Left lung (tissue), 10 donors: Measurements from ENCODE around the gene ACP3. TPM values are rescaled to one million over a fixed set of nuclear protein-coding genes. Genes with fewer than 3 reads are reported as not detected.

Experiments
- ATAC-seq: fragments of 200-7000 bp; cut with Tn5 transposase; one replicate; pipeline ENCODE4 v1.9.1; 2020; ENCODE audit warnings: moderate library complexity
- DNase-seq, 4 donors: peaks; one replicate each; pipeline ENCODE4 v3.0.0-alpha.2; 2013 to 2020
- H3K27ac ChIP-seq, 2 donors: fragments of 200-600 bp; sonication (generic) in 1 of 2; one replicate each; pipeline versions ENCODE4 v1.5.0 to v1.8.0; 2020 to 2021
- H3K27me3 ChIP-seq, 2 donors: fragments of 200-600 bp; sonication (generic) in 1 of 2; one replicate each; pipeline versions ENCODE4 v1.5.0 to v1.8.0; 2020 to 2021
- H3K36me3 ChIP-seq, 2 donors: fragments of 200-600 bp; sonication (generic) in 1 of 2; one replicate each; pipeline versions ENCODE4 v1.5.0 to v1.8.0; 2020 to 2021
- H3K4me1 ChIP-seq, 2 donors: fragments of 200-600 bp; one replicate each; pipeline ENCODE4 v1.8.0; 2021
- H3K4me3 ChIP-seq, 2 donors: fragments of 200-600 bp; sonication (generic) in 1 of 2; one replicate each; pipeline versions ENCODE4 v1.5.0 to v1.8.0; 2020 to 2021; ENCODE audit warnings: mild to moderate bottlenecking in 1 of 2
- H3K9me3 ChIP-seq, 2 donors: fragments of 200-600 bp; sonication (generic) in 1 of 2; one replicate each; pipeline versions ENCODE4 v1.5.0 to v1.8.0; 2020 to 2021
- CTCF ChIP-seq, 2 donors: fragments of 200-600 bp; sonication (generic) in 1 of 2; IDR thresholded peaks; one replicate each; pipeline versions ENCODE4 v1.5.0 to v1.8.0; 2021; ENCODE audit warnings: antibody characterized with exemption in 2 of 2
- intact Hi-C, 2 donors: fragments of 100-400 bp; cut with DNase I; formaldehyde crosslinking; loops; one replicate each; pipeline versions ENCODE4 v1.11.2 to v1.14.2; 2022
- polyA plus RNA-seq, 6 donors: library from polyadenylated mRNA; unstranded; fragments of 120-200 nt; gene quantifications; one replicate each; pipeline ENCODE4 v1.2.1, GENCODE V29; 2013; ENCODE audit not compliant: insufficient read length in 6 of 6
- total RNA-seq, 2 donors: library from RNA; stranded (reverse); fragmentation: NEBNext Ultra II Directional; extraction: Animal tissue kit (Norgen Biotek cat#: 25700); gene quantifications; one replicate each; pipeline ENCODE4 v1.2.1, GENCODE V29; 2021
- donor health status: DM: no; HTN: yes; CAD: no.
- donor health status: DM: no; HTN: no; CAD: no.

The ACP3 gene
- total and polyA plus RNA-seq, 8 donors = 2.7 to 24.3 (median 4.6) TPM

DNA sequence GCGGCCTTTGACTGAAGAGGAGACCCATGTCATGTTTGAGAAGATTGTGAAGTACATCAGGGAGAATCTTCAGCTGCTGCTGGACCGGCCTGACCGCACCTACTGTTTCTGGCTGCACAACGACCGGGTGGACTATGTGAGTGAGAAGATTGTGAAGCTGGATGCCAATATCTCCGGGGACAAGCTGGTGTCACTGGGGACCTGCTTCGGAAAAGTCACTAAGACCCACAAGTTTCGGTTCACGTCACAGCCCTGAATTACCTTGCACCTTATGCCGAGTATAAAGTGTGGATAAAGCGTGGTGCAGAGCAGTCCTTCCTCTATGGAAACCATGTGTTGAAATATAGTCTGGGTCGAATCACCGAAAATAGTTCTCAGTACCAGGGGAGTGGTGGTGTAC, 84.0 kb downstream of the ACP3 start:
- Histone ChIP-seq H3K36me3 (no peaks in the 10 kb centered on the region), H3K9me3 (peaks cover 0 to 3% of the 10 kb centered on the region in 2 donors), H3K27me3 (no peaks in the 10 kb centered on the region), H3K4me3 (no peak overlapping the region), H3K4me1 (peaks cover 7 to 11% of the 10 kb centered on the region in 2 donors), H3K27ac (no peak overlapping the region)
- intact Hi-C loops = loop anchor here in 1 of 2 donors (10.0 kb wide), 1 partner anchor 46 kb away; no protein-coding TSS in a partner anchor
- ATAC-seq (no peak), DNase-seq (no peak)
- TF ChIP-seq CTCF (IDR thresholded peaks at IDR 0.05) = no peak

DNA sequence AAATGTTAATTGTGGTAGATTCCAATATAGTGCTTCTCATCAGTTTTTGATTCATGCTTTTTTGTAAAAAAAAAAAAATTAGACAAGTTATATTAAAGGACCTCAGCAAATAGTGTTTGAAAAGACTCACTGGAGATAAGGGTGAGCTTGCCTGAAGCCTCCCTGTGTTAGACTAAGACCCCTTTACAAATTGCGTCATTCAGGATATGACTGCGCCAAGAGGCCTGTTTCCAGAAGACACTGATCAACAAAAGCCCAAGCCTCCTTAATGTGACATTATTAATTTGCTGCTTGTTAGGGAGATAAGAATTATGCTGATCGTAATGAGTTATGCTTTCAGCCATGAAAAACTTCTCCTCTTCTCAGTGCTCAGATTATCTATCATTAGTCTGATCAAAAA, 87.1 kb downstream of the ACP3 start:
- Histone ChIP-seq H3K27me3 (no peaks in the 10 kb centered on the region), H3K36me3 (no peaks in the 10 kb centered on the region), H3K9me3 (no peaks in the 10 kb centered on the region), H3K4me3 (no peak overlapping the region), H3K4me1 (peaks cover 7 to 19% of the 10 kb centered on the region in 2 donors), H3K27ac (no peak overlapping the region)
- no peak for ATAC-seq
- no peak for TF ChIP-seq CTCF (IDR thresholded peaks at IDR 0.05)
- intact Hi-C loops = loop anchor here in 1 of 2 donors (10.0 kb wide), 1 partner anchor 49 kb away; no protein-coding TSS in a partner anchor
- DNase-seq = peak in 1 of 4 donors; percentile 48

- intact Hi-C loops = loop anchor here in 1 of 2 donors (10.0 kb wide), 1 partner anchor 50 kb away; no protein-coding TSS in a partner anchor
- ATAC-seq = peak; percentile 80
- no peaks in the 10 kb centered on the region for H3K36me3 ChIP-seq
- H3K4me1 ChIP-seq = peaks cover 7 to 19% of the 10 kb centered on the region in 2 donors
- H3K9me3 ChIP-seq = no peaks in the 10 kb centered on the region
- peak overlapping the region; percentile 9 to 47 for H3K27ac ChIP-seq
- peak in 1 of 4 donors; percentile 44 for DNase-seq
- no peak for TF ChIP-seq CTCF (IDR thresholded peaks at IDR 0.05)
- H3K4me3 ChIP-seq = no peak overlapping the region
- H3K27me3 ChIP-seq = no peaks in the 10 kb centered on the region
Measured at GRCh38 chr3:132405188-132405587, 88.0 kb downstream of the ACP3 start.

- Histone ChIP-seq H3K9me3 (no peaks in the 10 kb centered on the region), H3K27me3 (no peaks in the 10 kb centered on the region), H3K27ac (peak overlapping the region; percentile 9 to 47), H3K4me3 (no peak overlapping the region), H3K36me3 (no peaks in the 10 kb centered on the region), H3K4me1 (peaks cover 7 to 19% of the 10 kb centered on the region in 2 donors)
- no peak for DNase-seq
- peak; percentile 72 for ATAC-seq
- no peak for TF ChIP-seq CTCF (IDR thresholded peaks at IDR 0.05)
- intact Hi-C loops = loop anchor here in 1 of 2 donors (10.0 kb wide), 1 partner anchor 51 kb away; no protein-coding TSS in a partner anchor
Measured at GRCh38 chr3:132405609-132406299, 88.5 kb downstream of the ACP3 start.

DNA sequence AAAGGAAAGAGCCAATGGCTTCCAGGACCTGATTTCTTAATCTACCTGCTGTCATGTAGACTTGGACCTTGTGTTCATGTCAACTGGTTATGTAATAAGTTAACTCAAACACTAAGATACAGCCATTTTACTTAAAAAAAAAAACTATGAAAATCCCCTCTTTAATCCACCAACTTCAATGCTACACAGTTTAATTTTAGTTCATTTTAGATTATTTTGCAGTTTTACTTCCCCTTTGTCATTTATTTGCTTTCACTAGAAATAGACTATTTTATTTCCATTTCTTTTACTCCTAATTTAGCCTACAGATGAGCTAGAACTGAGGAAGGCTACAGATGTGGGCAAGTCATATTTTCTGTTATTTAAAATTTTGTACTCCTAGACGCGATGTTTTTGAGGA, 89.4 kb downstream of the ACP3 start:
- TF ChIP-seq CTCF (IDR thresholded peaks at IDR 0.05) = no peak
- H3K27ac ChIP-seq = peak overlapping the region in 1 of 2 donors; percentile 47
- H3K9me3 ChIP-seq = no peaks in the 10 kb centered on the region
- H3K27me3 ChIP-seq = no peaks in the 10 kb centered on the region
- no peaks in the 10 kb centered on the region for H3K36me3 ChIP-seq
- DNase-seq (no peak), ATAC-seq (peak; percentile 7)
- H3K4me3 ChIP-seq = no peak overlapping the region
- H3K4me1 ChIP-seq = peaks cover 7 to 19% of the 10 kb centered on the region in 2 donors
- intact Hi-C loops = loop anchor here in 1 of 2 donors (10.0 kb wide), 1 partner anchor 52 kb away; no protein-coding TSS in a partner anchor
